Ovary (tissue), 9 donors: ENCODE data around the gene SMIM44. TPM values are rescaled to one million over a fixed set of nuclear protein-coding genes. Genes with fewer than 3 reads are reported as not detected.

Experiments used
- polyA plus RNA-seq, 2 donors: library from polyadenylated mRNA; stranded (reverse); fragments of 200-250 nt in 1 of 2; fragments of 350-450 nt in 1 of 2; fragmentation: Illumina TruSeq in 1 of 2; extraction: RNeasy Lipid Tissue Mini Kit (QIAGEN cat#74804) in 1 of 2; gene quantifications; one replicate each; pipeline ENCODE4 v1.2.3, GENCODE V29; 2013 to 2014
- small RNA-seq: library from RNA; depleted of rRNA; stranded (forward); fragments of <200 nt; gene quantifications from one replicate; pipeline ENCODE3, GENCODE V24; 2016
- total RNA-seq, 7 donors: library from RNA; depleted of rRNA in 2 of 7; stranded (reverse); fragments of >200 nt in 2 of 7; fragmentation: NEBNext Ultra II Directional in 3 of 7; extraction: Animal tissue kit (Norgen Biotek cat#: 25700) in 3 of 7; gene quantifications; one replicate each; pipeline versions ENCODE4 v1.1.0 to v1.2.4, GENCODE V29; 2016 to 2023
- donor health status: DM: no; HTN: no; CAD: no; lungs with moderate emphysema.
- donor health status: DM: no; HTN: no; CAD: no.
- donor health status: Bipolar disorder and iron deficiency.
- donor health status: DM: yes; HTN: yes; CAD: no.
- donor health status: DM: no; HTN: no; CAD: no.
- donor health status: DM: yes; HTN: yes; CAD: no.

SMIM44 gene
- total and polyA plus RNA-seq, 9 donors = 0.92 TPM; not detected in 8

Small RNAs within 50 kb of the gene (small RNA-seq; reads per million reads assigned to genes)
- gene RF00212 = not detected

Other genes starting within 250 kb of the SMIM44 start
- gene NFIC, start 116.9 kb downstream of the SMIM44 start, total RNA-seq = 100 to 1,000 TPM in 5 of 7 donors, 10 to 100 TPM in 2; 62.0 to 345 (median 283) TPM
- gene NFIC, start 116.9 kb downstream of the SMIM44 start, polyA plus RNA-seq = 10 to 100 TPM; 31.9 to 71.1 TPM
- gene SMIM24, start 2.9 kb downstream of the SMIM44 start, total RNA-seq = 1 to 10 TPM in 2 of 7 donors, under 1 TPM in 2, not detected in 3; 0.30 to 2.6 (median 1.5) TPM
- 1 to 10 TPM in 1 of 2 donors, under 1 TPM in 1; 0.10 to 1.2 TPM for gene SMIM24, start 2.9 kb downstream of the SMIM44 start, polyA plus RNA-seq
- gene DOHH, start 17.2 kb upstream of the SMIM44 start, total RNA-seq = 10 to 100 TPM in 3 of 7 donors, 1 to 10 TPM in 4; 7.1 to 14.5 (median 8.0) TPM
- gene DOHH, start 17.2 kb upstream of the SMIM44 start, polyA plus RNA-seq = 1 to 10 TPM in 1 of 2 donors, not detected in 1; 9.1 TPM
- 10 to 100 TPM; 20.6 to 54.9 (median 49.3) TPM for gene FZR1, start 22.9 kb upstream of the SMIM44 start, total RNA-seq
- 10 to 100 TPM in 1 of 2 donors, 1 to 10 TPM in 1; 3.9 to 33.5 TPM for gene FZR1, start 22.9 kb upstream of the SMIM44 start, polyA plus RNA-seq
- gene TEKTIP1, start 55.7 kb upstream of the SMIM44 start, total RNA-seq = 1 to 10 TPM in 6 of 7 donors, not detected in 1; 1.2 to 5.6 (median 3.8) TPM
- under 1 TPM in 1 of 2 donors, not detected in 1; 0.54 TPM for gene TEKTIP1, start 55.7 kb upstream of the SMIM44 start, polyA plus RNA-seq
- 100 to 1,000 TPM in 1 of 7 donors, 10 to 100 TPM in 6; 19.2 to 104 (median 36.9) TPM for gene MFSD12, start 74.1 kb upstream of the SMIM44 start, total RNA-seq
- 10 to 100 TPM; 17.4 to 21.1 TPM for gene MFSD12, start 74.1 kb upstream of the SMIM44 start, polyA plus RNA-seq
- gene HMG20B, start 89.5 kb upstream of the SMIM44 start, total RNA-seq = 100 to 1,000 TPM in 1 of 7 donors, 10 to 100 TPM in 6; 44.5 to 109 (median 60.3) TPM
- 10 to 100 TPM; 33.2 to 71.0 TPM for gene HMG20B, start 89.5 kb upstream of the SMIM44 start, polyA plus RNA-seq
- under 1 TPM; 0.11 to 0.66 (median 0.35) TPM for gene GIPC3, start 102.0 kb upstream of the SMIM44 start, total RNA-seq
- 1 to 10 TPM in 1 of 2 donors, under 1 TPM in 1; 0.52 to 3.3 TPM for gene GIPC3, start 102.0 kb upstream of the SMIM44 start, polyA plus RNA-seq
- 1 to 10 TPM; 1.1 to 3.7 (median 1.8) TPM for gene TBXA2R, start 123.4 kb upstream of the SMIM44 start, total RNA-seq
- gene TBXA2R, start 123.4 kb upstream of the SMIM44 start, polyA plus RNA-seq = 1 to 10 TPM; 1.3 to 1.5 TPM
- 10 to 100 TPM; 19.2 to 39.1 (median 34.3) TPM for gene CACTIN, start 143.3 kb upstream of the SMIM44 start, total RNA-seq
- 10 to 100 TPM in 1 of 2 donors, 1 to 10 TPM in 1; 2.7 to 28.8 TPM for gene CACTIN, start 143.3 kb upstream of the SMIM44 start, polyA plus RNA-seq
- 10 to 100 TPM; 11.3 to 41.7 (median 32.9) TPM for gene PIP5K1C, start 217.0 kb upstream of the SMIM44 start, total RNA-seq
- 10 to 100 TPM in 1 of 2 donors, 1 to 10 TPM in 1; 6.0 to 23.3 TPM for gene PIP5K1C, start 217.0 kb upstream of the SMIM44 start, polyA plus RNA-seq
- 10 to 100 TPM in 1 of 7 donors, 1 to 10 TPM in 3, under 1 TPM in 2, not detected in 1; 0.18 to 24.4 (median 3.0) TPM for gene TJP3, start 224.9 kb upstream of the SMIM44 start, total RNA-seq
- gene TJP3, start 224.9 kb upstream of the SMIM44 start, polyA plus RNA-seq = under 1 TPM in 1 of 2 donors, not detected in 1; 0.46 TPM